Activated CD8-positive, alpha-beta T cell treated with anti-CD3 and anti-CD28 coated beads for 36 hours (primary cell): ENCODE data around the gene TNFAIP8L2. TPM values are rescaled to one million over a fixed set of nuclear protein-coding genes. Genes with fewer than 3 reads are reported as not detected.
"Not testable (repeated sequence)": the region's sequence is repeated elsewhere in the genome, so short reads cannot be mapped to it uniquely, and the experiment has no call there.

Experiments
- ATAC-seq: fragments of 200-7000 bp; cut with Tn5 transposase; one replicate; pipeline ENCODE4 v1.10.0; 2021; ENCODE audit warnings: mild to moderate bottlenecking, moderate library complexity
- CTCF ChIA-PET: fragments of 350-600 bp; sonication (Branson Sonifier 250); formaldehyde crosslinking; loops from one replicate; lab custom pipeline; 2021; ENCODE audit warnings: antibody characterized with exemption; lab: Charles Lee
- POLR2A ChIA-PET: fragments of 350-600 bp; sonication (Branson Sonifier 250); formaldehyde crosslinking; loops from one replicate; lab custom pipeline; 2021; ENCODE audit warnings: antibody characterized with exemption; lab: Charles Lee
- DNase-seq: peaks from one replicate; pipeline ENCODE4 v3.0.0-alpha.2; 2020
- H3K27ac Mint-ChIP-seq: one replicate; pipeline ENCODE4 v1.8.0; 2021; ENCODE audit warnings: mild to moderate bottlenecking, mixed read lengths
- H3K27me3 Mint-ChIP-seq: one replicate; pipeline ENCODE4 v1.8.0; 2021; ENCODE audit warnings: mixed read lengths
- H3K36me3 Mint-ChIP-seq: one replicate; pipeline ENCODE4 v1.8.0; 2021; ENCODE audit warnings: low read depth, mixed read lengths
- H3K4me1 Mint-ChIP-seq: one replicate; pipeline ENCODE4 v1.8.0; 2021; ENCODE audit warnings: low read depth, mixed read lengths
- H3K4me3 Mint-ChIP-seq: one replicate; pipeline ENCODE4 v1.8.0; 2021; ENCODE audit warnings: mild to moderate bottlenecking, moderate library complexity, mixed read lengths
- H3K9me3 Mint-ChIP-seq: one replicate; pipeline ENCODE4 v1.8.0; 2021; ENCODE audit warnings: mixed read lengths
- CTCF ChIP-seq: fragments of 200-600 bp; IDR thresholded peaks from one replicate; pipeline ENCODE4 v1.8.0; 2022; ENCODE audit warnings: antibody characterized with exemption, mild to moderate bottlenecking
- intact Hi-C: fragments of 100-400 bp; cut with micrococcal nuclease; formaldehyde crosslinking; loops from one replicate; pipeline ENCODE4 v1.10.0; 2022
- total RNA-seq, 2 experiments: library from RNA; stranded (reverse); gene quantifications; one replicate each; pipeline ENCODE4 v1.2.3, GENCODE V29; 2021

TNFAIP8L2 gene
- total RNA-seq, 2 experiments from 2014 or later, result 16.1 to 17.5 TPM

- peak overlapping the region; percentile 98 for H3K27ac Mint-ChIP-seq
- peak; percentile 41 for DNase-seq
- POLR2A ChIA-PET, result interaction anchor here (1.1 to 1.8 kb wide), 4 partner anchors 20 to 130 kb away, joined by 3 to 7 read pairs (median 6); partner anchors contain the start of genes GABPB2 and PSMD4
These were observed 43.6 kb downstream of the TNFAIP8L2 start for GRCh38 chr1:151199873-151200581.

GRCh38 chr1:151205381-151205965, 49.0 kb downstream of the TNFAIP8L2 start:
- CTCF ChIA-PET, result interaction anchor here (1.0 to 1.3 kb wide), 2 partner anchors 46 to 135 kb away, joined by 3 read pairs; no protein-coding TSS in a partner anchor
- intact Hi-C loops, H3K27me3 Mint-ChIP-seq, H3K9me3 Mint-ChIP-seq, DNase-seq, ATAC-seq, H3K4me3 Mint-ChIP-seq, H3K27ac Mint-ChIP-seq, POLR2A ChIA-PET: not testable (repeated sequence)
- peaks cover 26% of the 10 kb centered on the region for H3K4me1 Mint-ChIP-seq
- peaks cover 33% of the 10 kb centered on the region for H3K36me3 Mint-ChIP-seq

More at GRCh38 chr1:151199873-151200581, 43.6 kb downstream of the TNFAIP8L2 start:
- intact Hi-C loops, result loop anchor here (5.0 kb wide), 2 partner anchors 52 to 142 kb away; partner anchors contain the start of gene PSMD4
- CTCF ChIA-PET, result interaction anchor here (1.3 to 3.9 kb wide), 4 partner anchors 52 to 100 kb away, joined by 4 to 16 read pairs (median 6); partner anchors contain the start of gene PSMD4
- ATAC-seq, result peak; percentile 15
- Mint-ChIP-seq H3K36me3 (peaks cover 31% of the 10 kb centered on the region), H3K27me3 (no peaks in the 10 kb centered on the region), H3K4me1 (peaks cover 42% of the 10 kb centered on the region), H3K4me3 (peak overlapping the region; percentile 98), H3K9me3 (no peaks in the 10 kb centered on the region)
- TF ChIP-seq CTCF, result no peak

Other genes with a start within 250 kb of the TNFAIP8L2 start
- 10 to 100 TPM; 45.1 to 52.3 TPM for gene SETDB1, start 230.3 kb upstream of the TNFAIP8L2 start, total RNA-seq
- gene CERS2, start 181.8 kb upstream of the TNFAIP8L2 start, total RNA-seq, result 100 to 1,000 TPM; 129 to 132 TPM
- gene ANXA9, start 174.4 kb upstream of the TNFAIP8L2 start, total RNA-seq, result under 1 TPM in 1 of 2 experiments, not detected in 1; 0.25 TPM
- gene MINDY1, start 149.7 kb upstream of the TNFAIP8L2 start, total RNA-seq, result 10 to 100 TPM; 10.4 TPM
- gene PRUNE1, start 148.2 kb upstream of the TNFAIP8L2 start, total RNA-seq, result 10 to 100 TPM; 12.4 to 15.7 TPM
- gene BNIPL, start 120.1 kb upstream of the TNFAIP8L2 start, total RNA-seq, result 1 to 10 TPM in 1 of 2 experiments, under 1 TPM in 1; 0.54 to 1.4 TPM
- gene C1orf56, start 108.9 kb upstream of the TNFAIP8L2 start, total RNA-seq, result 1 to 10 TPM; 1.4 to 1.9 TPM
- 10 to 100 TPM; 86.5 to 92.8 TPM for gene CDC42SE1, start 97.0 kb upstream of the TNFAIP8L2 start, total RNA-seq
- 1 to 10 TPM; 4.2 to 4.8 TPM for gene MLLT11, start 96.3 kb upstream of the TNFAIP8L2 start, total RNA-seq
- 10 to 100 TPM; 17.5 to 19.3 TPM for gene GABPB2, start 85.9 kb upstream of the TNFAIP8L2 start, total RNA-seq
- gene SEMA6C, start 10.0 kb upstream of the TNFAIP8L2 start, total RNA-seq, result 1 to 10 TPM; 3.4 to 3.7 TPM
- 1 to 10 TPM; 4.5 TPM for gene LYSMD1, start 9.3 kb downstream of the TNFAIP8L2 start, total RNA-seq
- 10 to 100 TPM; 57.0 to 59.6 TPM for gene SCNM1, start 9.5 kb downstream of the TNFAIP8L2 start, total RNA-seq
- 1 to 10 TPM; 1.9 to 2.5 TPM for gene TMOD4, start 19.3 kb downstream of the TNFAIP8L2 start, total RNA-seq
- gene VPS72, start 33.5 kb downstream of the TNFAIP8L2 start, total RNA-seq, result 10 to 100 TPM; 47.4 to 61.0 TPM
- gene PIP5K1A, start 41.9 kb downstream of the TNFAIP8L2 start, total RNA-seq, result 10 to 100 TPM; 63.1 to 66.1 TPM
- gene PSMD4, start 98.1 kb downstream of the TNFAIP8L2 start, total RNA-seq, result 100 to 1,000 TPM; 203 to 214 TPM
- gene ZNF687, start 125.7 kb downstream of the TNFAIP8L2 start, total RNA-seq, result 10 to 100 TPM; 27.3 to 29.5 TPM
- 10 to 100 TPM; 46.6 to 47.3 TPM for gene PI4KB, start 170.8 kb downstream of the TNFAIP8L2 start, total RNA-seq
- 10 to 100 TPM; 55.6 to 55.7 TPM for gene RFX5, start 190.6 kb downstream of the TNFAIP8L2 start, total RNA-seq
- not detected for gene SELENBP1, start 216.1 kb downstream of the TNFAIP8L2 start, total RNA-seq
- 100 to 1,000 TPM; 350 to 353 TPM for gene PSMB4, start 242.9 kb downstream of the TNFAIP8L2 start, total RNA-seq